Mammary epithelial cell (primary cell): ENCODE data around the gene BCAS3.

Experiments
- EZH2 ChIP-seq: IDR thresholded peaks from 2 replicates; pipeline ENCODE4 v1.6.1; 2012; ENCODE audit warnings: low read length, inconsistent platforms, borderline replicate concordance
- TF ChIP-seq, protein P1 (sequence below), 2 donors: IDR thresholded peaks in 1 of 2; conservative IDR thresholded peaks in 1 of 2; 2 replicates each; pipeline ENCODE4 v1.5.1; 2011 to 2012; ENCODE audit warnings: inconsistent platforms in 2 of 2, low read length in 2 of 2, mild to moderate bottlenecking in 2 of 2, control low read depth in 1 of 2, low read depth in 1 of 2; ENCODE audit not compliant: insufficient read depth in 1 of 2; ENCODE audit errors: extremely low read depth in 1 of 2

DNA sequence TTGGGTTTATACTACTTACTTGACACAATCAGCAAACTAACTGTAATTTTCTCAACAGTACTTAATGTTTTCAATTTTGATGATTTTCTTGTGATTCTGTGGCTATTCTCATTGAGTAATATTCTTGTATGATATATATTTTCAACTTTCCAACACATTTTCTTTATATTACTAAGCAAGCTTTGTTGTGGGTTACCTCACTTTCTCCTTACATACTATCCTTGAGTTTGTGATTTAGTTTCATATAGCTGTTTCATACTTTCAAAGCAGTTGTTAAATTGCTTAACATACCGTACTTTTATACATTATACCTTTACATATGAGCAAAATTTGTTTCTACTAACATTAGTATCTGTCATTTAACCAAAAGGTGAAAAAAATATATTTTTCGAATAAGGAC lies 197.1 kb downstream of the BCAS3 start:
- TF ChIP-seq, protein P1, sequence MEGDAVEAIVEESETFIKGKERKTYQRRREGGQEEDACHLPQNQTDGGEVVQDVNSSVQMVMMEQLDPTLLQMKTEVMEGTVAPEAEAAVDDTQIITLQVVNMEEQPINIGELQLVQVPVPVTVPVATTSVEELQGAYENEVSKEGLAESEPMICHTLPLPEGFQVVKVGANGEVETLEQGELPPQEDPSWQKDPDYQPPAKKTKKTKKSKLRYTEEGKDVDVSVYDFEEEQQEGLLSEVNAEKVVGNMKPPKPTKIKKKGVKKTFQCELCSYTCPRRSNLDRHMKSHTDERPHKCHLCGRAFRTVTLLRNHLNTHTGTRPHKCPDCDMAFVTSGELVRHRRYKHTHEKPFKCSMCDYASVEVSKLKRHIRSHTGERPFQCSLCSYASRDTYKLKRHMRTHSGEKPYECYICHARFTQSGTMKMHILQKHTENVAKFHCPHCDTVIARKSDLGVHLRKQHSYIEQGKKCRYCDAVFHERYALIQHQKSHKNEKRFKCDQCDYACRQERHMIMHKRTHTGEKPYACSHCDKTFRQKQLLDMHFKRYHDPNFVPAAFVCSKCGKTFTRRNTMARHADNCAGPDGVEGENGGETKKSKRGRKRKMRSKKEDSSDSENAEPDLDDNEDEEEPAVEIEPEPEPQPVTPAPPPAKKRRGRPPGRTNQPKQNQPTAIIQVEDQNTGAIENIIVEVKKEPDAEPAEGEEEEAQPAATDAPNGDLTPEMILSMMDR (conservative IDR thresholded peaks at IDR 0.05 in 1 of 2, IDR thresholded peaks at IDR 0.05 in 1 of 2; ENCODE audit: extremely low read depth in 1 of 2, insufficient read depth in 1 of 2, low read depth in 1 of 2, low read length in 2 of 2) = no peak
- TF ChIP-seq EZH2 = no peak
